GM12801 (cell line): Measurements from ENCODE around the gene KRTAP4-5.
"Not testable (repeated sequence)": the region's sequence is repeated elsewhere in the genome, so short reads cannot be mapped to it uniquely, and the experiment has no call there.

Source experiments
- CTCF ChIP-seq: IDR thresholded peaks from one replicate; pipeline ENCODE4 v1.5.1; 2011; ENCODE audit warnings: control low read depth; ENCODE audit not compliant: insufficient read length; ENCODE audit errors: extremely low read depth

The KRTAP4-5 gene

GRCh38 chr17:41125064-41125463 is 24.6 kb downstream of the KRTAP4-5 start:
- TF ChIP-seq CTCF, result no peak

GRCh38 chr17:41123991-41124371 is 25.6 kb downstream of the KRTAP4-5 start, which contains the start of gene KRTAP4-12:
KRTAP4-12 (minus strand) TSS chr17:41124182; CDS start chr17:41124122, 60 bp downstream.
- not testable (repeated sequence) for TF ChIP-seq CTCF

- TF ChIP-seq CTCF, result no peak
These were observed 27.9 kb downstream of the KRTAP4-5 start for GRCh38 chr17:41121742-41122141.

GRCh38 chr17:41118721-41119120 is 30.9 kb downstream of the KRTAP4-5 start:
- TF ChIP-seq CTCF, result no peak

- TF ChIP-seq CTCF, result not testable (repeated sequence)
These were observed 31.7 kb downstream of the KRTAP4-5 start, which contains the start of gene KRTAP4-11 for GRCh38 chr17:41117846-41118386. KRTAP4-11 (minus strand) TSS chr17:41118373; CDS start chr17:41118315, 58 bp downstream.

- no peak for TF ChIP-seq CTCF
These were observed 33.3 kb downstream of the KRTAP4-5 start for GRCh38 chr17:41116297-41116696.

GRCh38 chr17:41111151-41111885 is 38.3 kb downstream of the KRTAP4-5 start:
- no peak for TF ChIP-seq CTCF
